ENCODE data around the gene GNPTG. TPM values are rescaled to one million over a fixed set of nuclear protein-coding genes. Genes with fewer than 3 reads are reported as not detected.

GNPTG gene
- total RNA-seq, 1 experiment from 2014 or later = 37.3 TPM

DNA sequence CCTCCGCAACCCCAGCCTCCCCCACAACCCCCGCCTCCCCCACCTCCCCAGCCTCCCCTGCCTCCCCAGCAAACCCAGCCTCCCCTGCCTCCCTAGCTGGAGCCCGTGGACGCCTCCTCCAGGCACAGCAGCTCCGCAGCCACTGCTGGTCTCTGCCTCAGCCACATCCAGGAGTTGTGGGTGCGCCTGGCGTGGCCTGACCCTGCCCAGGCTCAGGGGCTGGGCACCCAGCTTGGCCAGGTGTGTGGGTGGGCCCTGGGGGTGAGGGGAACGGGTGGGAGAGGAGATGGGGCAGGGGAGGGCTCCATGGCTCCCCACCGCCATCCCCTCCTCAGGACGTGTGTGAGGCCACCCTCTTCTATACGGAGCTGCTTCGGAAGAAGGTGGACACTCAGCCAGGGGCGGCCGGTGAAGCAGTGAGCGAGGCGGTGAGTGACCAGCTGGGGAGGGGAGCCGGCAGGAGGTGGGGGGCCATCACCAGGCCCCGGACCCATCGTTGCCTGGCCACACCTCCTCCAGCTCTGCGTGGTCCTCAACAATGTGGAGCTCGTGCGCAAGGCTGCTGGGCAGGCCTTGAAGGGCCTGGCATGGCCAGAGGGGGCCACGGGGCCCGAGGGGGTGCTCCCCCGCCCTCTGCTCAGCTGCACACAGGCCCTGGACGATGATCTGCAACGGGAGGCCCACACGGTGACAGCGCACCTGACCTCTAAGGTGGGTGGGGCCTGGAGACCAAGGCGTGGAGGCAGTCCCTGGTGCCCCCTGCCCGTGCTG is 5.9 kb upstream of the GNPTG start:
- H3K9me3 Mint-ChIP-seq (ENCODE audit: unreplicated experiment) = no peaks in the 10 kb centered on the region
- Histone ChIP-seq H3K4me1 (0 out of 2 replicates have a peak, but pooled peaks cover 6% of the 10 kb centered on the region), H3K9me3 (no peaks in the 10 kb centered on the region), H3K27me3 (replicated peaks; ENCODE audit: control insufficient read depth, insufficient read depth, low read length) (no peaks in the 10 kb centered on the region), H3K36me3 (ENCODE audit: control insufficient read depth, insufficient read depth, low read length) (no peaks in the 10 kb centered on the region; the same call in none of the 2 replicates), H3K4me3 (ENCODE audit: low read depth, low read length) (no peak overlapping the region)
- CTCF ChIA-PET = interaction anchor here (0.6 kb wide), 1 partner anchor 294 kb away, joined by 6 read pairs; no protein-coding TSS in a partner anchor
- POLR2A ChIA-PET = no interaction called here
- H3K27me3 Mint-ChIP-seq (ENCODE audit: insufficient read depth, unreplicated experiment) = no peaks in the 10 kb centered on the region
- intact Hi-C loops (cut with micrococcal nuclease; ENCODE audit: unreplicated experiment) = no loop called here
- no peak overlapping the region for H3K27ac Mint-ChIP-seq (ENCODE audit: unreplicated experiment)
- BruUV-seq (replicated peaks) = no TSS peak
- no peak for DNase-seq
- H3K4me3 Mint-ChIP-seq (ENCODE audit: unreplicated experiment) = no peak overlapping the region
- peaks cover 8% of the 10 kb centered on the region for H3K4me1 Mint-ChIP-seq (ENCODE audit: low read depth, unreplicated experiment)
- H3K36me3 Mint-ChIP-seq (ENCODE audit: insufficient read depth, unreplicated experiment) = peaks cover 8% of the 10 kb centered on the region
- TF ChIP-seq, protein P1, sequence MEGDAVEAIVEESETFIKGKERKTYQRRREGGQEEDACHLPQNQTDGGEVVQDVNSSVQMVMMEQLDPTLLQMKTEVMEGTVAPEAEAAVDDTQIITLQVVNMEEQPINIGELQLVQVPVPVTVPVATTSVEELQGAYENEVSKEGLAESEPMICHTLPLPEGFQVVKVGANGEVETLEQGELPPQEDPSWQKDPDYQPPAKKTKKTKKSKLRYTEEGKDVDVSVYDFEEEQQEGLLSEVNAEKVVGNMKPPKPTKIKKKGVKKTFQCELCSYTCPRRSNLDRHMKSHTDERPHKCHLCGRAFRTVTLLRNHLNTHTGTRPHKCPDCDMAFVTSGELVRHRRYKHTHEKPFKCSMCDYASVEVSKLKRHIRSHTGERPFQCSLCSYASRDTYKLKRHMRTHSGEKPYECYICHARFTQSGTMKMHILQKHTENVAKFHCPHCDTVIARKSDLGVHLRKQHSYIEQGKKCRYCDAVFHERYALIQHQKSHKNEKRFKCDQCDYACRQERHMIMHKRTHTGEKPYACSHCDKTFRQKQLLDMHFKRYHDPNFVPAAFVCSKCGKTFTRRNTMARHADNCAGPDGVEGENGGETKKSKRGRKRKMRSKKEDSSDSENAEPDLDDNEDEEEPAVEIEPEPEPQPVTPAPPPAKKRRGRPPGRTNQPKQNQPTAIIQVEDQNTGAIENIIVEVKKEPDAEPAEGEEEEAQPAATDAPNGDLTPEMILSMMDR (IDR thresholded peaks at IDR 0.05; ENCODE audit: insufficient read depth in 1 of 2, low read depth in 1 of 2, low read length in 1 of 2, severe bottlenecking in 1 of 2, unreplicated experiment in 1 of 2) = no peak

DNA sequence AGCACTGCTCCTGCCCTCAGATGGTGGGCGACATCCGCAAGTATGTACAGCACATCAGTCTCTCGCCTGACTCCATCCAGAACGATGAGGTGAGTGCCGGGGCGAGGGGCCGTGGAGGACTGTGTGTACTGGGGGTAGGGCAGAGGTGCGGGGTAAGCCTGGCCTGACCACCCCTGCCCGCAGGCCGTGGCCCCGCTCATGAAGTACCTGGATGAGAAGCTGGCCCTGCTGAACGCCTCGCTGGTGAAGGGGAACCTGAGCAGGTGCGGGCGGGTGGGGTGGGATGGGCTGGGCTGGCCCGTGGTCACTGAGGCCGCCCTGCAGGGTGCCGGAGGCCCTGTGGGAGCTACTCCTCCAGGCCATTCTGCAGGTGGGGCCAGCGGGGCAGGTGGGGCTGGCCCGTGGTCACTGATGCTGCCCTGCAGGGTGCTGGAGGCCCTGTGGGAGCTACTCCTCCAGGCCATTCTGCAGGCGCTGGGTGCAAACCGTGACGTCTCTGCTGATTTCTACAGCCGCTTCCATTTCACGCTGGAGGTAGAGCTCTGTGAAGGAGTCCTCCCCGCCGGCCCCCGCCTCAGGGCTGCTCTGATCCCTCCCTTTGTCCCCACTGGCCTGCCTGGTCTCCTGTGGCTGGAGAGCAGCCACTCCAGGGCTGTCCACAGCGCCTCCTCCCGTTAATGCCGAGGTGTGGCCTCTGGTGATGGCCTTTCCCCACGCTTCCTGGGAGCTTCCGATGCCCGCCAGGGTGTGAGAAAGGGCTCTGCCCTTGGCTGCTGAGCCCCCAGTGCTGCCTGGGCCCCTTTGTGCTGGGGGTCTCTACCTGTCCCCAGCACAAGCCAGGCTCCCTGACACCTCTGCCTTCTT is 5.1 kb upstream of the GNPTG start:
- Histone ChIP-seq H3K4me1 (0 out of 2 replicates have a peak, but pooled peaks cover 6% of the 10 kb centered on the region), H3K27me3 (replicated peaks; ENCODE audit: control insufficient read depth, insufficient read depth, low read length) (no peaks in the 10 kb centered on the region), H3K4me3 (ENCODE audit: low read depth, low read length) (no peak overlapping the region), H3K36me3 (ENCODE audit: control insufficient read depth, insufficient read depth, low read length) (no peaks in the 10 kb centered on the region; the same call in none of the 2 replicates), H3K9me3 (no peaks in the 10 kb centered on the region)
- TF ChIP-seq, protein P1 (IDR thresholded peaks at IDR 0.05; ENCODE audit: insufficient read depth in 1 of 2, low read depth in 1 of 2, low read length in 1 of 2, severe bottlenecking in 1 of 2, unreplicated experiment in 1 of 2) = no peak
- H3K27ac Mint-ChIP-seq (ENCODE audit: unreplicated experiment) = no peak overlapping the region
- H3K27me3 Mint-ChIP-seq (ENCODE audit: insufficient read depth, unreplicated experiment) = no peaks in the 10 kb centered on the region
- H3K9me3 Mint-ChIP-seq (ENCODE audit: unreplicated experiment) = no peaks in the 10 kb centered on the region
- CTCF ChIA-PET = interaction anchor here (0.6 to 0.7 kb wide), 2 partner anchors 8 to 293 kb away, joined by 3 to 6 read pairs; no protein-coding TSS in a partner anchor
- intact Hi-C loops (cut with micrococcal nuclease; ENCODE audit: unreplicated experiment) = no loop called here
- H3K36me3 Mint-ChIP-seq (ENCODE audit: insufficient read depth, unreplicated experiment) = peaks cover 8% of the 10 kb centered on the region
- POLR2A ChIA-PET = interaction anchor here (0.6 kb wide), 1 partner anchor 225 kb away, joined by 4 read pairs; no protein-coding TSS in a partner anchor
- DNase-seq = no peak
- BruUV-seq (replicated peaks) = no TSS peak
- H3K4me3 Mint-ChIP-seq (ENCODE audit: unreplicated experiment) = no peak overlapping the region
- peaks cover 8% of the 10 kb centered on the region for H3K4me1 Mint-ChIP-seq (ENCODE audit: low read depth, unreplicated experiment)

DNA sequence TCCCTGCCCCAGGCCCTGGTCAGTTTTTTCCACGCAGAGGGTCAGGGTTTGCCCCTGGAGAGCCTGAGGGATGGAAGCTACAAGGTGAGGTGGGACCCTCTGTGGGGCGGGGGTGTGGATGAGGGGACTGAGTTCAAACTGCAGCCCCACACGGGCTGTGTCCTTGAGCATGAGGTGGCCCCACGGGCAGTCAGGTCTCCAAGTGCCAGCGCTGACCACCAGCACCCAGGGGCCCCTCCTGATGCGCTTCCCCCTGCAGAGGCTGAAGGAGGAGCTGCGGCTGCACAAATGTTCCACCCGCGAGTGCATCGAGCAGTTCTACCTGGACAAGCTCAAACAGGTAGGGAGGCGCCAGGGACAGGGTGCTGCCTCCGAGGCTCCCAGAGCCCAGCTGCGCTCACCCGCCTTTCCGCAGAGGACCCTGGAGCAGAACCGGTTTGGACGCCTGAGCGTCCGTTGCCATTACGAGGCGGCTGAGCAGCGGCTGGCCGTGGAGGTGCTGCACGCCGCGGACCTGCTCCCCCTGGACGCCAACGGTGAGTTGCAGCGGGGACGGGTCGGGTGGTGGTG is 4.4 kb upstream of the GNPTG start:
- no peak for DNase-seq
- TF ChIP-seq, protein P1 (IDR thresholded peaks at IDR 0.05; ENCODE audit: insufficient read depth in 1 of 2, low read depth in 1 of 2, low read length in 1 of 2, severe bottlenecking in 1 of 2, unreplicated experiment in 1 of 2) = no peak
- Mint-ChIP-seq H3K9me3 (ENCODE audit: unreplicated experiment) (no peaks in the 10 kb centered on the region), H3K36me3 (ENCODE audit: insufficient read depth, unreplicated experiment) (peaks cover 14% of the 10 kb centered on the region), H3K4me1 (ENCODE audit: low read depth, unreplicated experiment) (peaks cover 8% of the 10 kb centered on the region), H3K4me3 (ENCODE audit: unreplicated experiment) (no peak overlapping the region), H3K27me3 (ENCODE audit: insufficient read depth, unreplicated experiment) (no peaks in the 10 kb centered on the region), H3K27ac (ENCODE audit: unreplicated experiment) (no peak overlapping the region)
- H3K4me3 ChIP-seq (ENCODE audit: low read depth, low read length) = no peak overlapping the region
- POLR2A ChIA-PET = interaction anchor here (0.6 kb wide), 1 partner anchor 224 kb away, joined by 4 read pairs; no protein-coding TSS in a partner anchor
- intact Hi-C loops (cut with micrococcal nuclease; ENCODE audit: unreplicated experiment) = no loop called here
- CTCF ChIA-PET = interaction anchor here (0.7 kb wide), 1 partner anchor 9 kb away, joined by 3 read pairs; no protein-coding TSS in a partner anchor
- H3K36me3 ChIP-seq (ENCODE audit: control insufficient read depth, insufficient read depth, low read length) = no peaks in the 10 kb centered on the region; the same call in none of the 2 replicates
- no peaks in the 10 kb centered on the region for H3K27me3 ChIP-seq (replicated peaks; ENCODE audit: control insufficient read depth, insufficient read depth, low read length)
- no peaks in the 10 kb centered on the region for H3K9me3 ChIP-seq
- 0 out of 2 replicates have a peak, but pooled peaks cover 6% of the 10 kb centered on the region for H3K4me1 ChIP-seq
- BruUV-seq (replicated peaks) = no TSS peak
